Measurements from ENCODE around the gene OLFML2A. TPM values are rescaled to one million over a fixed set of nuclear protein-coding genes. Genes with fewer than 3 reads are reported as not detected.
A peak's percentile ranks its signal among the peaks of the same experiment; 100 is the strongest.
"Not testable (repeated sequence)": the region's sequence is repeated elsewhere in the genome, so short reads cannot be mapped to it uniquely, and the experiment has no call there.

Gene OLFML2A
- total RNA-seq, 4 donors from 2014 or later = 39.0 to 98.9 (median 60.3) TPM

DNA sequence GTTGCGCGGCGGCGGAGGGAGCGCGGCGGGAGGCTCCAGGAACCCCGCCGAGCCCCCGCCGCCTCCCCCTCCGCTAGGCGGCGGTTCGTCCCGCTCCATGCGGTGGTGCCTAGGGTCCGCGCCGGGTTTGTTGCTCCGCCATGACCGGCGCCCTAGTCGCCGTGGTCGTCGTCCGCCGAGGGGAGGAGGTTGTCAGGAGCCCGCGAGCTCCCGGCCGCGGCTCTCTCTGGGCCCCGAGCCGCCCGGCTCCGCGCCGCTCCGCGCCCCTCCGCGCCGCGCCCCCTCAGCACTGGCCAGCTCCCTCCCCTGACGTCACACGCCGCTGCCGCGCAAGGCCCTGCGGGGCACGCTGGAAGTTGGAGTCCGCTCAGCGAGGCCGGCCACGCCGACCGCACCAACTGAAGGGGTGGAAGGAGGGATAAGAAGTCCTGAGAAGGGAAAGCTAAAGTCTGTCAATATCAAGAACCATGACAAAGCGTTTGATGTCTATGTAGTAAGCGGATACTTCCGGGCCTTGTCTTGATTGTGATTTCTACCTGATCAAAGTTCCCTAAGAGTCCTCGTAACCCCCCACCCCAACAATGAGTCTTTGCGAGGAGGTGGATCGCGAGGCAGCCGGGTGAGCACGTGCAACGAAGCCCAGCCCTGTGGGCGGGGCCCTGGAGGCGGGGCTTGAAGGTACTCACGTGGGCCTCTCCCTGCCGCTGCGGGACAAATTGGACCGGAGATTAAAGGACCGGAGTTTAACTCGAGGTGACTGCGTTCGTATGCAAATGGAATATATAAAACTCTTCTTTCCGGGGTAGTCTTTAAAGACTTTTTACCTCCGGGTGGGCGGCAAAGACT lies 5.7 kb upstream of the OLFML2A start, which contains the start of gene NR6A1:
NR6A1 (minus strand) TSS at position 291 of the 846 bp plus-strand sequence.
- Histone ChIP-seq H3K36me3 (no peaks in the 10 kb centered on the region), H3K4me3 (peak within 1 kb of the TSS; percentile 81 to 95 (median 86)), H3K9me3 (no peaks in the 10 kb centered on the region), H3K4me1 (peaks cover 21 to 44% (median 34%) of the 10 kb centered on the region in 4 donors), H3K27ac (replicated peaks in 1 of 4) (peak within 1 kb of the TSS; percentile 53 to 81 (median 75)), H3K27me3 (peaks cover 3 to 46% (median 16%) of the 10 kb centered on the region in 4 donors)
- WGBS = 1% methylated on average over 20 of the region's 82 CpGs
- peak; percentile 71 to 84 for TF ChIP-seq POLR2AphosphoS5 (IDR thresholded peaks at IDR 0.05)
- TF ChIP-seq POLR2A (IDR thresholded peaks at IDR 0.05; ENCODE audit: low read depth) = no peak
- TF ChIP-seq CTCF (IDR thresholded peaks at IDR 0.05) = peak; percentile 20 to 52 (median 32)
- no peak for TF ChIP-seq EP300 (IDR thresholded peaks at IDR 0.05)
- peak; percentile 98 for DNase-seq (ENCODE audit: extremely low spot score)
- intact Hi-C loops (cut with DNase I) = loop anchor here (5.0 to 10.0 kb wide), 2 partner anchors 371 to 604 kb away; partner anchors contain the start of gene SCAI

DNA sequence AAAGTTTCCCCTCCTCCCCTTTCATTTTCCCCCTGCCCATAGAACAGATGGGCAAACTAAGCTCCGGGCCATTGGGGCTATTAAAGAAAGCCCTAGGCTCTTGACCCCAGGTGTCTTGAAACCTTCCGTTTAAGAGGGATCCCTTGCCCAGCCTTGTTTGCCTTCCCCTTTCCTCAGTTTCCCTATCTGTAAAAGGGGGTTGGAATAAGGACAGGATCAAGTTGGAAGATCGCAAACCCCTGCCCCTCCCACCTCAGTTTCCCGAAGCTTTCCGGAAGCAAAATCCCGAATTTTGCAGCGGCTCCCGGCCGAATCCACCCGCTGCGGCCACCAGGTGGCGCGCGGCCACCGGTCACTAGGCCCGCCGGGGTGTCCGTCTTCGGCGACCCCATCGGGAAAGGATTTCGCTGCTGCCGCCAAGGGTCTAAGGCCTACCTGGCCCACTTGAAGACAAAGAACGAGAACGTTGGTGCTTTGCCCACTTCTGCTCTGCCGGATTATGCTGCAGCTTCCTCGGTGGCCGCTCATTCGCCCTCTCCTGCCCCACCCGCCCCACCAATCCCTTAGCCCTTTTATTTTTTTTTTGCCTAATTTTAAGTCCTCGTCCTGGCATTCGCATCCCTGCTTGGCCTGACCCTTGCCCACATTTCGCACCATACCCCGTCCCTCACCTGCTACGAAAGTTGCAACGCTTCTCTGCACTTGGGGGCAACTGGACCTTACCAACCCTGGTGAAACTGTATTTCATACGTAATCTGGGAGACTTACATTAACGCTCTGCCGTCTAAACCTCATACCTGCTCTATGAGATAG lies 4.9 kb upstream of the OLFML2A start:
- H3K27me3 ChIP-seq = peaks cover 3 to 40% (median 16%) of the 10 kb centered on the region in 4 donors
- intact Hi-C loops (cut with DNase I) = loop anchor here (5.0 to 10.0 kb wide), 2 partner anchors 370 to 603 kb away; partner anchors contain the start of gene SCAI
- H3K9me3 ChIP-seq = no peaks in the 10 kb centered on the region
- peak overlapping the region; percentile 53 to 81 (median 75) for H3K27ac ChIP-seq (replicated peaks in 1 of 4)
- peak overlapping the region; percentile 81 to 95 (median 86) for H3K4me3 ChIP-seq
- 28% methylated on average over 32 of the region's 39 CpGs for WGBS
- TF ChIP-seq EP300 (IDR thresholded peaks at IDR 0.05) = no peak
- no peak for TF ChIP-seq POLR2A (IDR thresholded peaks at IDR 0.05; ENCODE audit: low read depth)
- TF ChIP-seq POLR2AphosphoS5 (IDR thresholded peaks at IDR 0.05) = peak in 1 of 2 donors; percentile 48
- peak; percentile 96 to 99 (median 96) for TF ChIP-seq CTCF (IDR thresholded peaks at IDR 0.05)
- H3K4me1 ChIP-seq = peaks cover 24 to 52% (median 42%) of the 10 kb centered on the region in 4 donors
- no peaks in the 10 kb centered on the region for H3K36me3 ChIP-seq
- DNase-seq (ENCODE audit: extremely low spot score) = peak; percentile 91

GRCh38 chr9:124772877-124773276 lies 4.1 kb upstream of the OLFML2A start:
- Histone ChIP-seq H3K27me3 (peaks cover 3 to 32% (median 12%) of the 10 kb centered on the region in 4 donors), H3K4me1 (peaks cover 28 to 60% (median 49%) of the 10 kb centered on the region in 4 donors)
- not testable (repeated sequence) for H3K4me3 ChIP-seq; H3K9me3 ChIP-seq; DNase-seq (ENCODE audit: extremely low spot score); H3K36me3 ChIP-seq; H3K27ac ChIP-seq (replicated peaks in 1 of 4)
- intact Hi-C loops (cut with DNase I) = loop anchor here (5.0 to 10.0 kb wide), 2 partner anchors 369 to 602 kb away; partner anchors contain the start of gene SCAI
- WGBS = 91% methylated on average over 15 of the region's 15 CpGs

DNA sequence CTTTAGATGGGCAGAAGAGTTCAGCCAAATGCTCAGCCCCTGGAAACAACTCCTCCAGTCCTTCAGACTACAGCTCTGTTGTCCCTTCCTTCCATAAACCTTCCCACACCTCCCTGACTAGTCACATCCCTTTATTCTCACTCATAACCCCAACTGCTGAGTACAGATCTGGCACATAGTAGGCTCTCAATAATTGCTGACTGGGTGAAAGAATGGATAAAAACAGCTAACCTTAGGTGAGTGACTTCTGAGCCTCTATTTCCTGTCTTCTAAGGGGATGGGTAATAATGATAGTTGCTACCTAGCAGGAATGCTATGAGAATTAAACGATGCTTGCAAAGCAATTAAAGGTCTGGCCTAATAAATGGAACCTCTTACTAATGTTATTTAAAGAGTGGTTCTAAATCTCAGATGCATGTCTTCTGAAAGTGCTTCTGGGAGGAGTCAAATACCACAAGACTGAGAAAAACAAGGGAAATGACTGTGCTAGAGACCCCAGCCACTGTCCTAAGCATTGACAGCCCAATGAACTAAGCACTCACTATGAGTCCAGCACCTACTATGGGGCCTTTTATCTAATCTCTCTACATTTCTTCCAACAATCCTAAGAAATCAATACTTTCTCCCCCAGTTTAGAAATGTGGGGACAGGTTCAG lies 3.3 kb upstream of the OLFML2A start:
- WGBS = 93% methylated on average over 1 of the region's 1 CpG
- H3K4me1 ChIP-seq = peaks cover 33 to 67% (median 56%) of the 10 kb centered on the region in 4 donors
- intact Hi-C loops (cut with DNase I) = loop anchor here (1.0 to 10.0 kb wide), 3 partner anchors 80 to 601 kb away; partner anchors contain the start of genes SCAI and WDR38
- H3K27me3 ChIP-seq = peaks cover 3 to 25% (median 12%) of the 10 kb centered on the region in 4 donors
- no peak overlapping the region for H3K4me3 ChIP-seq
- DNase-seq (ENCODE audit: extremely low spot score) = no peak
- no peaks in the 10 kb centered on the region for H3K9me3 ChIP-seq
- H3K27ac ChIP-seq (replicated peaks in 1 of 4) = no peak overlapping the region
- no peak for TF ChIP-seq CTCF (IDR thresholded peaks at IDR 0.05)
- no peak for TF ChIP-seq EP300 (IDR thresholded peaks at IDR 0.05)
- TF ChIP-seq POLR2A (IDR thresholded peaks at IDR 0.05; ENCODE audit: low read depth) = no peak
- TF ChIP-seq POLR2AphosphoS5 (IDR thresholded peaks at IDR 0.05) = no peak
- no peaks in the 10 kb centered on the region for H3K36me3 ChIP-seq

All from esophagus muscularis mucosa (tissue), 4 donors.